H1 (cell line): ENCODE results near the gene RBBP5. TPM values are rescaled to one million over a fixed set of nuclear protein-coding genes. Genes with fewer than 3 reads are reported as not detected.

Experiments used
- CHD2 ChIP-seq: IDR thresholded peaks from 2 replicates; pipeline ENCODE4 v1.6.1; 2012; ENCODE audit warnings: low read length, improper control_type of control experiment
- GTF2F1 ChIP-seq: IDR thresholded peaks from 2 replicates; pipeline ENCODE4 v1.6.1; 2012; ENCODE audit warnings: low read depth, low read length, improper control_type of control experiment, borderline replicate concordance
- JUN ChIP-seq: IDR thresholded peaks from 2 replicates; pipeline ENCODE4 v1.6.1; 2011; ENCODE audit warnings: low read depth, mild to moderate bottlenecking, improper control_type of control experiment, low read length
- polyA plus RNA-seq, 7 experiments: library from polyadenylated mRNA; depleted of rRNA in 3 of 7; stranded (reverse) in 5 of 7; unstranded in 2 of 7; fragments of >200 nt in 5 of 7; fragments of 200-250 nt in 2 of 7; gene quantifications; 1 replicate in 5 of 7; 2 replicates in 1 of 7; 4 replicates in 1 of 7; pipeline versions ENCODE4 v1.2.1 to v1.2.3, GENCODE V29; 2011 to 2013; ENCODE audit warnings: missing spikeins in 2 of 7, mixed read lengths in 2 of 7
- total RNA-seq: library from RNA; stranded (reverse); fragmentation: NEBNext Ultra II Directional; extraction: Animal tissue kit (Norgen Biotek cat#: 25700); gene quantifications from 2 replicates; pipeline ENCODE4 v1.2.1, GENCODE V29; 2021
- TF ChIP-seq, protein P1 (sequence below): fragments of 300-600 bp; sonication (generic); IDR thresholded peaks from 2 replicates; pipeline ENCODE4 v1.7.1; 2012; ENCODE audit warnings: low read length, moderate library complexity, mild to moderate bottlenecking, inconsistent platforms; ENCODE audit not compliant: insufficient replicate concordance

Gene RBBP5
- total and polyA plus RNA-seq, 2 of the 8 experiments (the other 6 are each of a cell fraction or from before 2014, with no cell fraction given) = 6.7 to 21.5 TPM

DNA sequence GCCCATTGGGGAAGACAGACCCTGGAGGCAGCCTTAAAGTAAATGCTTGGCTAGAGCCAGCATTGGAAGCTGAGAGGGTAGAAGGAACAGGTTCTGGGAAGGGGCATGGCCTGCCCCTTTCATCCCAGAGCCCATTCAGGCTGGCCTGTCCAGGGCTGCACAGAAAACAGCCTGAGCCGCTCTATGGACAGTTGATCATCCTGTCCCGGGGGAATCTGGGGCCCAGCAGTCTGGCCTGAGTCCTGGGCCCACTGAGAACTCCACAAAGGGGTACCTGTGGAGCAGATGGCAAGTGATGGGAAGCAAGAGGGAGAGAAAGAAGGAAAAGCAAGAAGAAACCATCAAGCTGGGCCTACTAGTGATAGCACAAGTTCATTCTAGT is 50.8 kb downstream of the RBBP5 start (continued):
- TF ChIP-seq, protein P1, sequence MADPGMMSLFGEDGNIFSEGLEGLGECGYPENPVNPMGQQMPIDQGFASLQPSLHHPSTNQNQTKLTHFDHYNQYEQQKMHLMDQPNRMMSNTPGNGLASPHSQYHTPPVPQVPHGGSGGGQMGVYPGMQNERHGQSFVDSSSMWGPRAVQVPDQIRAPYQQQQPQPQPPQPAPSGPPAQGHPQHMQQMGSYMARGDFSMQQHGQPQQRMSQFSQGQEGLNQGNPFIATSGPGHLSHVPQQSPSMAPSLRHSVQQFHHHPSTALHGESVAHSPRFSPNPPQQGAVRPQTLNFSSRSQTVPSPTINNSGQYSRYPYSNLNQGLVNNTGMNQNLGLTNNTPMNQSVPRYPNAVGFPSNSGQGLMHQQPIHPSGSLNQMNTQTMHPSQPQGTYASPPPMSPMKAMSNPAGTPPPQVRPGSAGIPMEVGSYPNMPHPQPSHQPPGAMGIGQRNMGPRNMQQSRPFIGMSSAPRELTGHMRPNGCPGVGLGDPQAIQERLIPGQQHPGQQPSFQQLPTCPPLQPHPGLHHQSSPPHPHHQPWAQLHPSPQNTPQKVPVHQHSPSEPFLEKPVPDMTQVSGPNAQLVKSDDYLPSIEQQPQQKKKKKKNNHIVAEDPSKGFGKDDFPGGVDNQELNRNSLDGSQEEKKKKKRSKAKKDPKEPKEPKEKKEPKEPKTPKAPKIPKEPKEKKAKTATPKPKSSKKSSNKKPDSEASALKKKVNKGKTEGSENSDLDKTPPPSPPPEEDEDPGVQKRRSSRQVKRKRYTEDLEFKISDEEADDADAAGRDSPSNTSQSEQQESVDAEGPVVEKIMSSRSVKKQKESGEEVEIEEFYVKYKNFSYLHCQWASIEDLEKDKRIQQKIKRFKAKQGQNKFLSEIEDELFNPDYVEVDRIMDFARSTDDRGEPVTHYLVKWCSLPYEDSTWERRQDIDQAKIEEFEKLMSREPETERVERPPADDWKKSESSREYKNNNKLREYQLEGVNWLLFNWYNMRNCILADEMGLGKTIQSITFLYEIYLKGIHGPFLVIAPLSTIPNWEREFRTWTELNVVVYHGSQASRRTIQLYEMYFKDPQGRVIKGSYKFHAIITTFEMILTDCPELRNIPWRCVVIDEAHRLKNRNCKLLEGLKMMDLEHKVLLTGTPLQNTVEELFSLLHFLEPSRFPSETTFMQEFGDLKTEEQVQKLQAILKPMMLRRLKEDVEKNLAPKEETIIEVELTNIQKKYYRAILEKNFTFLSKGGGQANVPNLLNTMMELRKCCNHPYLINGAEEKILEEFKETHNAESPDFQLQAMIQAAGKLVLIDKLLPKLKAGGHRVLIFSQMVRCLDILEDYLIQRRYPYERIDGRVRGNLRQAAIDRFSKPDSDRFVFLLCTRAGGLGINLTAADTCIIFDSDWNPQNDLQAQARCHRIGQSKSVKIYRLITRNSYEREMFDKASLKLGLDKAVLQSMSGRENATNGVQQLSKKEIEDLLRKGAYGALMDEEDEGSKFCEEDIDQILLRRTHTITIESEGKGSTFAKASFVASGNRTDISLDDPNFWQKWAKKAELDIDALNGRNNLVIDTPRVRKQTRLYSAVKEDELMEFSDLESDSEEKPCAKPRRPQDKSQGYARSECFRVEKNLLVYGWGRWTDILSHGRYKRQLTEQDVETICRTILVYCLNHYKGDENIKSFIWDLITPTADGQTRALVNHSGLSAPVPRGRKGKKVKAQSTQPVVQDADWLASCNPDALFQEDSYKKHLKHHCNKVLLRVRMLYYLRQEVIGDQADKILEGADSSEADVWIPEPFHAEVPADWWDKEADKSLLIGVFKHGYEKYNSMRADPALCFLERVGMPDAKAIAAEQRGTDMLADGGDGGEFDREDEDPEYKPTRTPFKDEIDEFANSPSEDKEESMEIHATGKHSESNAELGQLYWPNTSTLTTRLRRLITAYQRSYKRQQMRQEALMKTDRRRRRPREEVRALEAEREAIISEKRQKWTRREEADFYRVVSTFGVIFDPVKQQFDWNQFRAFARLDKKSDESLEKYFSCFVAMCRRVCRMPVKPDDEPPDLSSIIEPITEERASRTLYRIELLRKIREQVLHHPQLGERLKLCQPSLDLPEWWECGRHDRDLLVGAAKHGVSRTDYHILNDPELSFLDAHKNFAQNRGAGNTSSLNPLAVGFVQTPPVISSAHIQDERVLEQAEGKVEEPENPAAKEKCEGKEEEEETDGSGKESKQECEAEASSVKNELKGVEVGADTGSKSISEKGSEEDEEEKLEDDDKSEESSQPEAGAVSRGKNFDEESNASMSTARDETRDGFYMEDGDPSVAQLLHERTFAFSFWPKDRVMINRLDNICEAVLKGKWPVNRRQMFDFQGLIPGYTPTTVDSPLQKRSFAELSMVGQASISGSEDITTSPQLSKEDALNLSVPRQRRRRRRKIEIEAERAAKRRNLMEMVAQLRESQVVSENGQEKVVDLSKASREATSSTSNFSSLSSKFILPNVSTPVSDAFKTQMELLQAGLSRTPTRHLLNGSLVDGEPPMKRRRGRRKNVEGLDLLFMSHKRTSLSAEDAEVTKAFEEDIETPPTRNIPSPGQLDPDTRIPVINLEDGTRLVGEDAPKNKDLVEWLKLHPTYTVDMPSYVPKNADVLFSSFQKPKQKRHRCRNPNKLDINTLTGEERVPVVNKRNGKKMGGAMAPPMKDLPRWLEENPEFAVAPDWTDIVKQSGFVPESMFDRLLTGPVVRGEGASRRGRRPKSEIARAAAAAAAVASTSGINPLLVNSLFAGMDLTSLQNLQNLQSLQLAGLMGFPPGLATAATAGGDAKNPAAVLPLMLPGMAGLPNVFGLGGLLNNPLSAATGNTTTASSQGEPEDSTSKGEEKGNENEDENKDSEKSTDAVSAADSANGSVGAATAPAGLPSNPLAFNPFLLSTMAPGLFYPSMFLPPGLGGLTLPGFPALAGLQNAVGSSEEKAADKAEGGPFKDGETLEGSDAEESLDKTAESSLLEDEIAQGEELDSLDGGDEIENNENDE = no peak
- TF ChIP-seq GTF2F1 = no peak
- no peak for TF ChIP-seq JUN
- no peak for TF ChIP-seq CHD2
